Activated naive CD8-positive, alpha-beta T cell treated with anti-CD3 and anti-CD28 coated beads for 36 hours (primary cell): ENCODE measurements around the gene GRID2IP. TPM values are rescaled to one million over a fixed set of nuclear protein-coding genes. Genes with fewer than 3 reads are reported as not detected.

ENCODE experiments used
- DNase-seq: peaks from one replicate; pipeline ENCODE4 v3.0.0; 2021
- H3K27ac Mint-ChIP-seq: one replicate; pipeline ENCODE4 v1.8.0; 2022; ENCODE audit warnings: mild to moderate bottlenecking, moderate library complexity, mixed read lengths
- H3K27me3 Mint-ChIP-seq: one replicate; pipeline ENCODE4 v1.8.0; 2022; ENCODE audit warnings: mild to moderate bottlenecking, mixed read lengths
- H3K36me3 Mint-ChIP-seq: one replicate; pipeline ENCODE4 v1.8.0; 2021; ENCODE audit warnings: mild to moderate bottlenecking, mixed read lengths
- H3K4me1 Mint-ChIP-seq: one replicate; pipeline ENCODE4 v1.8.0; 2021; ENCODE audit warnings: mixed read lengths
- H3K4me3 Mint-ChIP-seq: one replicate; pipeline ENCODE4 v1.8.0; 2022; ENCODE audit warnings: mild to moderate bottlenecking, moderate library complexity, mixed read lengths
- H3K9me3 Mint-ChIP-seq: one replicate; pipeline ENCODE4 v1.8.0; 2022; ENCODE audit warnings: mixed read lengths
- total RNA-seq, 2 experiments: library from RNA; stranded (reverse); gene quantifications; one replicate each; pipeline ENCODE4 v1.2.3, GENCODE V29; 2021

Gene GRID2IP
- total RNA-seq, 2 experiments from 2014 or later: 0.06 TPM; not detected in 1

DNA sequence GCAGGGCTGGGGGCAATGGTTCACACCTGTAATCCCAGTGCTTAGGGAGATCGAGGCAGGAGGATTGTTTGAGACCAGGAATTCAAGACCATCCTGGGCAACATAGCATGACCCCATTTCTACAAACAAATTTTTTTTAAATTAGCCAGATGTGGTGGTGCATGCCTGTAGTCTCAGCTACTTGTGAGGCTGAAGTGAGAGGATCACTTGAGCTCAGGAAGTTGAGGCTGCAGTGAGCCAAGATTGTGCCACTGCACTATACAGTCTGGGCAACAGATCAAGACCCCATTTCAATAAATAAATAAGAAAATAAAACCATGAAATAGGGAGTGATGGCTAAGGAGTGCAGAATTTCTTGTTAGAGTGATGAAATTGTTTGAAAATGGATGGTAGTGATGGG lies 8.9 kb downstream of the GRID2IP start:
- no peaks in the 10 kb centered on the region for H3K9me3 Mint-ChIP-seq

GRCh38 chr7:6536262-6537260 lies 14.7 kb downstream of the GRID2IP start:
- Mint-ChIP-seq H3K4me3 (no peak overlapping the region), H3K4me1 (peaks cover 11% of the 10 kb centered on the region), H3K9me3 (no peaks in the 10 kb centered on the region), H3K27me3 (peaks cover 20% of the 10 kb centered on the region), H3K27ac (no peak overlapping the region), H3K36me3 (no peaks in the 10 kb centered on the region)
- DNase-seq: peak; percentile 19

More for the DNA sequence above, 8.9 kb downstream of the GRID2IP start:
- no peak for DNase-seq
- peaks cover 7% of the 10 kb centered on the region for H3K4me1 Mint-ChIP-seq
- H3K27ac Mint-ChIP-seq: no peak overlapping the region
- peaks cover 21% of the 10 kb centered on the region for H3K27me3 Mint-ChIP-seq
- H3K4me3 Mint-ChIP-seq: no peak overlapping the region
- H3K36me3 Mint-ChIP-seq: no peaks in the 10 kb centered on the region

GRCh38 chr7:6533893-6534495 lies 17.3 kb downstream of the GRID2IP start:
- Mint-ChIP-seq H3K27ac (no peak overlapping the region), H3K27me3 (peaks cover 35% of the 10 kb centered on the region), H3K4me3 (peak overlapping the region; percentile 14)

DNA sequence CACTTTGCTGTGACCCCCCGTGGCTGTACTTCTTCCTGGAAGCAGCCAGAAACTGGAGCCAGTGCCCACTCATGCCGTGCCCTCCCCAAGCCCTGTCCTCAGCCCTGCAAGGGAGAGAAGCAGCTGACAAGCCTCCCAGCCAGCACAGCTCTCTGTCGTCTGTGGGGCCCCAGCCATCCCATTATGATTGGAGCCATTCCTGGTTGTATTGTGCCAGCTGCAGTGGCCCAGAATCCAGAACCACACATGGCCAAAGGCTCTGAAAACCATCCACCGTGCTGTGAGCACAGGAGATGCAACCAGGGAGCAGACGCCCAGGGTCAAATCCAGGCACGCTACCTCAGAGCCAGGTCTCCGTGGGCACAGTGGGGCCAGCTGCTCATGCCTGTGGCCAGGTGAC lies 18.7 kb downstream of the GRID2IP start:
- DNase-seq: no peak
- H3K27ac Mint-ChIP-seq: no peak overlapping the region
- H3K27me3 Mint-ChIP-seq: peaks cover 34% of the 10 kb centered on the region
- no peaks in the 10 kb centered on the region for H3K9me3 Mint-ChIP-seq
- peaks cover 17% of the 10 kb centered on the region for H3K4me1 Mint-ChIP-seq
- no peak overlapping the region for H3K4me3 Mint-ChIP-seq
- no peaks in the 10 kb centered on the region for H3K36me3 Mint-ChIP-seq

More at GRCh38 chr7:6533893-6534495, 17.3 kb downstream of the GRID2IP start:
- peaks cover 17% of the 10 kb centered on the region for H3K4me1 Mint-ChIP-seq
- no peaks in the 10 kb centered on the region for H3K9me3 Mint-ChIP-seq
- peak; percentile 65 for DNase-seq
- H3K36me3 Mint-ChIP-seq: no peaks in the 10 kb centered on the region

DNA sequence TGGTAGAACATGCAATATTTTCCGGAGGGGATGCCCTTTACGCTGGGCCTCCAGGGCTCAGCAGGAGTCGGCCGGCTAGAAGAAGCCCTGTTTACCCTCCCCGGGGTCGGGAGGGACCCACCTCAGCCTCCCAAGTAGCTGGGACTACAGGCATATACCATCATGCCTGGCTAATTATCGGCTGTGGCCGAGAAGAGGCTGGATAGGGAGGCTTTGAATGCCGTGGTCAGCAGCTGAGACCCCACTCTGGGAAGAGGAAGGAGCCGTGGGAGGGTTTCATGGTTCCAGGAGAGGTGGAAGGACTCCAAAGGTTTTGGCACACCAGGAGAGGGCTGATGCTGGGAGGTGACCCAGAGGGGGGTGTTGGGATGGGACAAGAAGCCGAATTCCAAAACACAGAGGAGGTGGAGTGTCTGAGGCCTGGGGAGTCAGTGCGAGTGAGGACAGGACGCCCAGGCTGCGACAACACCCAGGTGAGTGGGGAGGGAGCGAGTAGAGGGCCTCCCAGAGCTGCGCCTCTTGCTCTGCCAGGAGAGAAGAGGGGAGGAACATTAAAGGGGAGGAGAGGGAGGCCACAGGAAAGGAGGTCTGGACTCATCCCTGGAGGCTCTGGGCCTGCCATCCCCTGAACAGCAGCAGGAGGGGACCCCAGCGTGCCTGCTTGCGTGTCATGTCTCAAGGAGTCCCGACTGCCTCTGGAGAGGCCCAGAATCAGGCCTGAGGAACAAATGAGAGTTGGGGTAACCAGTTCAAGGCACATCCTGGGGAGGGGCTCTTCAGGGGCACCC lies 19.6 kb downstream of the GRID2IP start:
- no peak for DNase-seq
- peaks cover 36% of the 10 kb centered on the region for H3K27me3 Mint-ChIP-seq
- H3K27ac Mint-ChIP-seq: no peak overlapping the region
- peak overlapping the region; percentile 74 for H3K4me3 Mint-ChIP-seq
- no peaks in the 10 kb centered on the region for H3K9me3 Mint-ChIP-seq
- peaks cover 23% of the 10 kb centered on the region for H3K4me1 Mint-ChIP-seq
- H3K36me3 Mint-ChIP-seq: no peaks in the 10 kb centered on the region

- H3K4me1 Mint-ChIP-seq: peaks cover 23% of the 10 kb centered on the region
- peak overlapping the region; percentile 74 for H3K4me3 Mint-ChIP-seq
- peaks cover 36% of the 10 kb centered on the region for H3K27me3 Mint-ChIP-seq
Measured at GRCh38 chr7:6530626-6531491, 20.4 kb downstream of the GRID2IP start.

DNA sequence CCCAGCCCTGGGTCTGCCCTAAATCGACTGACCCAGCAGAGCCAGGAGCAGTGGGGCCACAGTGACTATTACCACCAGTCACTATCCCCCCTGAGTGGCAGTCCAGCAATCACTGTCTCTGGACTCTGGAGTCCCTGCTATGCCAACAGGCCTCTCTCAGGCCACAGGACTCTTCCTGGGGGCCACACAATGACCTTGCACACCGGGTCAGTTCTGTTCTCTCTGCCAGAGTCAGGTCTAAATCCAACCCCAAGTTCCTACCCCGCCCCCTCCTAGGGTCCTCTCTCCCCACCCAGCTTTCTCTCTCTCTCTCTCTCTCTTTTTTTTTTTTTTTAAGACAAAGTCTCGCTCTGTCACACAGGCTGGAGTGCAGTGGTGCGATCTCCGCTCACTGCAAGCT lies 21.6 kb downstream of the GRID2IP start:
- Mint-ChIP-seq H3K27me3 (peaks cover 36% of the 10 kb centered on the region), H3K27ac (no peak overlapping the region), H3K9me3 (no peaks in the 10 kb centered on the region), H3K4me1 (peaks cover 23% of the 10 kb centered on the region), H3K4me3 (peak overlapping the region; percentile 37), H3K36me3 (no peaks in the 10 kb centered on the region)
- DNase-seq: no peak

More at GRCh38 chr7:6530626-6531491, 20.4 kb downstream of the GRID2IP start:
- peak; percentile 71 for DNase-seq
- no peak overlapping the region for H3K27ac Mint-ChIP-seq
- H3K36me3 Mint-ChIP-seq: no peaks in the 10 kb centered on the region
- no peaks in the 10 kb centered on the region for H3K9me3 Mint-ChIP-seq

DNA sequence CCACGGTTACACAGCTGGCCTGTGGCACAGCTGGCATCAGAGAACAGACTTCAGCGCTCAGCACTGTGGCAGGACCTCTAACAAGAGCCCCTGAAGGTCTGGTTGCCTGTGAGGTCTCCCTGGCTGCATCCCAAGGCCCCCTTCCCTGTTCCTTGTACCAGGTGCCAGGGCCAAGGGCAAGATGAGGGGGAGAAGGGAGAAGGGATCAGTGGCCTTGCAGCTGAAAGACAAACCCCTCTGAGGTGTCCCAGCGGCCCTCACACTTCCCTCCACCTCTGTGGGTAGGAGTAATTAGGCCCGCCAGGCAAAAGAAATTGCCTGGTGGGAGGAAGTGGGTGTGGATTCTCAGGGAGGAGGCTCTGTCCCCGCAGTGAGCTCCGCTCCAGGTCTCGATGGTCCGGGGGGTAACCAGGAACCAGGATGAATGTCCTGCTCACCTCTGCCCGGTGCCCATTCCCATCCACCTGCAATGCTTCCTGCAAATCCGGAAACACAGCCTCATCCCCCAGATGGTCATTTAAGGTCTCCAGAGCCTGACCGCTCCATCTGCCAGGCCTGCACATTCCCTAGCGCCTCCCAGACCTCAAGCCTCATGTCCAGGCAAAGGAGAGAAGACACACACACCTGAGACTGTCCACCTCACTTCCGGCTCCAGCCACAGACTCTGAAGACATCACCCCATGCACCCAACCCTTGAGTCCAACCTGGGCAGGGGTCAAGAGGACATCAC lies 22.7 kb downstream of the GRID2IP start:
- Mint-ChIP-seq H3K36me3 (no peaks in the 10 kb centered on the region), H3K4me1 (peaks cover 15% of the 10 kb centered on the region), H3K27me3 (peaks cover 36% of the 10 kb centered on the region), H3K27ac (no peak overlapping the region), H3K4me3 (no peak overlapping the region), H3K9me3 (no peaks in the 10 kb centered on the region)
- no peak for DNase-seq

DNA sequence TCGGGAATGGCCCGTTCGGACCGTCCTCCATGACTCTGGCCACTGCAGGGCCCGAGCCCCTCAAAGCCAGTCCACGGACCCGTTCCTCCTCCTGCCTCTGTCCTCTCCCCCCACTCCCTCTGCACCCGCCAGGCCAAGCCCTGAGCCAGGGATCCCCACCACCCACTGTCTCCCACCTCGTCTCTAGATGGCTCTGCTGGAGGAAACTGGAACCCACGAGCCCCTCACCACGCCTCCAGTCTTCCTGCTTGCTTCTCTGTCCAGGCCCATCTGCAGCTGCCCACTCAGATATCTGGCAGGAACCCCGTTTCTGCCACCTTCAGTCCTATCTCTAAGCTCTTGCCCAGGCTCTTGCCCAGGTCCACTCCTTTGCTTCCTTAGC lies 24.3 kb downstream of the GRID2IP start:
- H3K36me3 Mint-ChIP-seq: no peaks in the 10 kb centered on the region
- H3K27ac Mint-ChIP-seq: no peak overlapping the region
- peaks cover 15% of the 10 kb centered on the region for H3K4me1 Mint-ChIP-seq
- H3K4me3 Mint-ChIP-seq: peak overlapping the region; percentile 33
- H3K27me3 Mint-ChIP-seq: peaks cover 36% of the 10 kb centered on the region
- no peaks in the 10 kb centered on the region for H3K9me3 Mint-ChIP-seq
- no peak for DNase-seq

DNA sequence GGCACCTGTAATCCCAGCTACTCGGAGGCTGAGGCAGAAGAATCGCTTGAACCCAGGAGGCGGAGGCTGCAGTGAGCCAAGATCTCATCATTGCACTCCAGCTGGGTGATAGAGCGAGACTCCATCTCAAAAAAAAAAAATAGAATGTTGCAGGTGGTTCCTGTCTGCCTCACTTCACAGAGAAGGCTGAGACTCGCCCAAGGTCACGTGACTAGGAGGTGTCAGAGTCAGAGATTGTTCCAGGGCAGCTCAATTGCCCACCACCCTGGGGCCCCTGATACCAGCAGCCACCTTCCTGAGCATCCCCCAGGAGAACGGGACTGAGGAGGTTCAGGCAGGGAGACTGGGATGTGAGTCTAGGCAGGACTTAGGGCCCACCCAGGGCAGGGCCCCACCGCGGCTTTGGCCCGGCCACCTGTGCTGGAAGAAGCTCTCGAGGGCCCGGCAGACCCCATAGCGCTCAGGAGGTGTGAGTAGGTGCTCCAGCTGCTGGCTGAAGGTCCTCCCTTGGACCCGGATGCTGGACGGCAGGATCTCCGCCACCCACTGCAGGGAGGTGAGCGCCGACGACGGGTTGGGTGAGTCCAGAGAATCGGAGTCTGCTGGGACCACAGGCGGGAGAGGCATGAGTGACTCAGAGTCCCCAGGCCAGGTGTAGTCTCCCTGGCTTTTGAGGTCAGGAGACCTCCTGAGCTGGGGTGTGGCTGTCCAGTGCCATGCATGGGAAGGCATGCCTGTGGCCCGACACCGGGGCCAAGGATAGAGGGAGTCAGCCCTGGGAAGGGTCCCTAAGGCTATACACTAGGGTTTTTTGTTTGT lies 30.9 kb downstream of the GRID2IP start:
- Mint-ChIP-seq H3K4me3 (no peak overlapping the region), H3K4me1 (peaks cover 5% of the 10 kb centered on the region)

DNA sequence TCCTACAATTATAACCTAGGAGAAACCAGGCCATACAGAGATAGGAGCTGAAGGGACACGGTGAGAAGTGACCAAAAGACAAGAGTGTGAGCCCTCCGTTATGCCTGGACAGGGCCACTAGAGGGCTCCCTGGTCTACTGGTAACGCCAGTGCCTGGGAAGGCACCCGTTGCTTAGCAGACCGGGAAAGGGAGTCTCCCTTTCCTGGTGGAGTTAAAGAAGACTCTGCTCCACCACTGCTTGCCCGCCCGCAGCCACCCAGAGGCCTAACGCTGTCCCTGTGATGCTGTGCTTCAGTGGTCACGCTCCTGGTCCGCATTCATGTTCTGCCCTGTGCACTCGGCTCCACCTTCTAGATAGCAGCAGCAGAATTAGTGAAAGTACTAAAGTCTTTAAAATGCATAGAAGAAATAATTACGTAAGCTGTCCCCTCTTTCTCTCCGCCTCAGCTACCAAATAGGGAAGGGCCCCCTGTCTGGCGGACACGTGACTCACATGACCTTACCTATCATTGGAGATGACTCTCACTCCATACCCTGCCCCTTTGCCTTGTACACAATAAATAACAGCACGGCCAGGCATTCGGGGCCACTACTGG lies 34.8 kb downstream of the GRID2IP start:
- peak; percentile 70 for DNase-seq
- H3K36me3 Mint-ChIP-seq: no peaks in the 10 kb centered on the region
- H3K27ac Mint-ChIP-seq: peak overlapping the region; percentile 23
- H3K9me3 Mint-ChIP-seq: no peaks in the 10 kb centered on the region
- H3K4me1 Mint-ChIP-seq: peaks cover 5% of the 10 kb centered on the region
- H3K27me3 Mint-ChIP-seq: no peaks in the 10 kb centered on the region
- H3K4me3 Mint-ChIP-seq: peak overlapping the region; percentile 70

More for the DNA sequence above, 30.9 kb downstream of the GRID2IP start:
- H3K27ac Mint-ChIP-seq: no peak overlapping the region
- H3K36me3 Mint-ChIP-seq: no peaks in the 10 kb centered on the region
- H3K9me3 Mint-ChIP-seq: no peaks in the 10 kb centered on the region
- no peaks in the 10 kb centered on the region for H3K27me3 Mint-ChIP-seq
- no peak for DNase-seq

- H3K27ac Mint-ChIP-seq: no peak overlapping the region
- H3K27me3 Mint-ChIP-seq: no peaks in the 10 kb centered on the region
- no peaks in the 10 kb centered on the region for H3K36me3 Mint-ChIP-seq
- no peak overlapping the region for H3K4me3 Mint-ChIP-seq
- H3K9me3 Mint-ChIP-seq: no peaks in the 10 kb centered on the region
- peaks cover 5% of the 10 kb centered on the region for H3K4me1 Mint-ChIP-seq
- DNase-seq: no peak
Measured at GRCh38 chr7:6513541-6513940, 37.7 kb downstream of the GRID2IP start.

- H3K27ac Mint-ChIP-seq: no peak overlapping the region
Measured at GRCh38 chr7:6512892-6513291, 38.4 kb downstream of the GRID2IP start.

More at GRCh38 chr7:6512892-6513291, 38.4 kb downstream of the GRID2IP start:
- no peaks in the 10 kb centered on the region for H3K27me3 Mint-ChIP-seq
- peaks cover 5% of the 10 kb centered on the region for H3K4me1 Mint-ChIP-seq
- no peaks in the 10 kb centered on the region for H3K9me3 Mint-ChIP-seq
- H3K36me3 Mint-ChIP-seq: no peaks in the 10 kb centered on the region
- H3K4me3 Mint-ChIP-seq: no peak overlapping the region
- DNase-seq: no peak
